Gastroesophageal sphincter (tissue), 4 donors: ENCODE measurements around the gene GLT8D2. TPM values are rescaled to one million over a fixed set of nuclear protein-coding genes. Genes with fewer than 3 reads are reported as not detected.

Experiments used
- ATAC-seq: fragments of 150-250 bp; one replicate; pipeline ENCODE4 v1.9.1; 2016; ENCODE audit warnings: mild to moderate bottlenecking, moderate library complexity
- H3K27ac ChIP-seq, 4 donors: fragments of 200-600 bp; sonication (generic) in 3 of 4; 1 replicate in 3 of 4; 2 replicates in 1 of 4; pipeline ENCODE4 v1.5.1; 2016 to 2019
- H3K27me3 ChIP-seq: fragments of 200-600 bp; sonication (generic); one replicate; pipeline ENCODE4 v1.5.1; 2019
- H3K36me3 ChIP-seq, 2 donors: fragments of 200-600 bp; sonication (generic); one replicate each; pipeline ENCODE4 v1.5.1; 2019; ENCODE audit warnings: control low read depth in 1 of 2
- H3K4me1 ChIP-seq, 3 donors: fragments of 200-600 bp; sonication (generic); 1 replicate in 2 of 3; 2 replicates in 1 of 3; pipeline ENCODE4 v1.5.1; 2016 to 2019; ENCODE audit warnings: control low read depth in 2 of 3
- H3K4me3 ChIP-seq, 2 donors: fragments of 200-600 bp; sonication (generic); one replicate each; pipeline ENCODE4 v1.5.1; 2019; ENCODE audit warnings: mild to moderate bottlenecking in 1 of 2, moderate library complexity in 1 of 2
- H3K9me3 ChIP-seq, 3 donors: fragments of 200-600 bp; sonication (generic); one replicate each; pipeline ENCODE4 v1.5.1; 2017 to 2019; ENCODE audit warnings: control low read depth in 2 of 3
- CTCF ChIP-seq, 4 experiments: fragments of 200-600 bp in 2 of 4; fragments of 450-650 bp in 2 of 4; sonication (generic) in 1 of 4; IDR thresholded peaks; one replicate each; pipeline ENCODE4 v1.5.1; 2017 to 2019; ENCODE audit warnings: antibody characterized with exemption in 4 of 4, mild to moderate bottlenecking in 2 of 4, moderate library complexity in 2 of 4
- EP300 ChIP-seq: sonication (generic); formaldehyde crosslinking; IDR thresholded peaks from one replicate; pipeline ENCODE4 v1.6.1; 2017; ENCODE audit warnings: antibody characterized with exemption, mild to moderate bottlenecking
- POLR2A ChIP-seq, 2 donors: fragments of 450-650 bp; IDR thresholded peaks; one replicate each; pipeline ENCODE4 v1.6.1; 2017; ENCODE audit warnings: antibody characterized with exemption in 2 of 2, mild to moderate bottlenecking in 2 of 2, moderate library complexity in 1 of 2
- POLR2AphosphoS5 ChIP-seq: sonication (generic); formaldehyde crosslinking; IDR thresholded peaks from one replicate; pipeline ENCODE4 v1.6.1; 2017; ENCODE audit warnings: antibody characterized with exemption
- WGBS, 2 donors: methylation state at CpG; one replicate each; pipeline ENCODE4 v1.1.5; 2018; ENCODE audit warnings: low coverage in 1 of 2; 5-methylcytosine and 5-hydroxymethylcytosine counted together
- total RNA-seq, 4 donors: library from RNA; depleted of rRNA; stranded (reverse); fragments of >200 nt; gene quantifications; one replicate each; pipeline ENCODE4 v1.1.0, GENCODE V29; 2016

Gene GLT8D2
- total RNA-seq, 4 donors from 2014 or later, result 6.9 to 20.2 (median 14.2) TPM

- Histone ChIP-seq H3K27me3 (no peaks in the 10 kb centered on the region), H3K27ac (no peak overlapping the region), H3K4me3 (no peak overlapping the region), H3K36me3 (peaks cover 0 to 25% of the 10 kb centered on the region in 2 donors), H3K9me3 (no peaks in the 10 kb centered on the region), H3K4me1 (peaks cover 0 to 40% (median 0%) of the 10 kb centered on the region in 3 donors)
- TF ChIP-seq EP300 (no peak), CTCF (IDR thresholded peaks at IDR 0.05) (no peak)
- WGBS, 2 donors, result 56 to 60% methylated on average over 1 of the region's 2 CpGs
- ATAC-seq, result no peak
These were observed 76.1 kb downstream of the GLT8D2 start for GRCh38 chr12:103973909-103974308.

- H3K27me3 ChIP-seq, result no peaks in the 10 kb centered on the region
- no peak for ATAC-seq
These were observed 80.6 kb downstream of the GLT8D2 start for GRCh38 chr12:103969391-103969790.

GRCh38 chr12:103966736-103967135 is 83.3 kb downstream of the GLT8D2 start:
- no peak for ATAC-seq
- WGBS, 2 donors, result 11 to 17% methylated on average over 1 of the region's 1 CpG
- H3K36me3 ChIP-seq, result no peaks in the 10 kb centered on the region
- peaks cover 2 to 74% (median 18%) of the 10 kb centered on the region in 3 donors for H3K4me1 ChIP-seq
- peak overlapping the region; percentile 86 to 99 (median 97) for H3K27ac ChIP-seq
- peak overlapping the region; percentile 63 to 84 for H3K4me3 ChIP-seq
- TF ChIP-seq POLR2AphosphoS5 (peak; percentile 18), CTCF (IDR thresholded peaks at IDR 0.05) (no peak)
- H3K9me3 ChIP-seq, result no peaks in the 10 kb centered on the region
- H3K27me3 ChIP-seq, result no peaks in the 10 kb centered on the region

More at GRCh38 chr12:103969391-103969790, 80.6 kb downstream of the GLT8D2 start:
- no peak for TF ChIP-seq POLR2AphosphoS5
- no peak for TF ChIP-seq EP300
- TF ChIP-seq CTCF (IDR thresholded peaks at IDR 0.05), result no peak
- no peak for TF ChIP-seq POLR2A (IDR thresholded peaks at IDR 0.05)
- no peak overlapping the region for H3K27ac ChIP-seq
- H3K9me3 ChIP-seq, result no peaks in the 10 kb centered on the region
- peaks cover 2 to 66% (median 14%) of the 10 kb centered on the region in 3 donors for H3K4me1 ChIP-seq
- 38 to 75% methylated on average over 2 of the region's 2 CpGs for WGBS, 2 donors
- H3K4me3 ChIP-seq, result no peak overlapping the region
- peaks cover 0 to 2% of the 10 kb centered on the region in 2 donors for H3K36me3 ChIP-seq

- peak within 1 kb of the TSS; percentile 63 to 84 for H3K4me3 ChIP-seq
- peak; percentile 99 for ATAC-seq
- WGBS, 2 donors, result 0% methylated on average over 2 to 5 of the region's 64 CpGs
- H3K4me1 ChIP-seq, result peaks cover 2 to 67% (median 18%) of the 10 kb centered on the region in 3 donors
- no peaks in the 10 kb centered on the region for H3K36me3 ChIP-seq
- TF ChIP-seq CTCF (IDR thresholded peaks at IDR 0.05) (peak in 3 of 4 experiments; percentile 30 to 37 (median 37)), EP300 (no peak), POLR2A (IDR thresholded peaks at IDR 0.05) (peak; percentile 76 to 81), POLR2AphosphoS5 (peak; percentile 96)
- no peaks in the 10 kb centered on the region for H3K9me3 ChIP-seq
- H3K27me3 ChIP-seq, result no peaks in the 10 kb centered on the region
- H3K27ac ChIP-seq, result peak within 1 kb of the TSS; percentile 86 to 99 (median 97)
These were observed 84.1 kb downstream of the GLT8D2 start, which contains the start of gene TDG for GRCh38 chr12:103965590-103966504. TSS of gene TDG (plus strand) at chr12:103965872. CDS start at chr12:103966038, 166 bp downstream.

GRCh38 chr12:103965255-103965589 is 84.8 kb downstream of the GLT8D2 start:
- Histone ChIP-seq H3K27me3 (no peaks in the 10 kb centered on the region), H3K4me1 (peaks cover 2 to 62% (median 18%) of the 10 kb centered on the region in 3 donors), H3K27ac (peak overlapping the region; percentile 86 to 99 (median 97)), H3K9me3 (no peaks in the 10 kb centered on the region), H3K36me3 (no peaks in the 10 kb centered on the region), H3K4me3 (peak overlapping the region; percentile 63 to 84)
- TF ChIP-seq POLR2AphosphoS5, result no peak
- WGBS, 2 donors, result 0% methylated on average over 7 to 8 of the region's 11 CpGs
- no peak for ATAC-seq
